NCI-H460 (cell line): Measurements from ENCODE around the gene CCDC159. TPM values are rescaled to one million over a fixed set of nuclear protein-coding genes. Genes with fewer than 3 reads are reported as not detected.

Experiments
- DNase-seq: peaks from one replicate; pipeline ENCODE4 v3.0.0-alpha.2; 2016; ENCODE audit warnings: low read depth; ENCODE audit errors: extremely low read depth
- total RNA-seq: library from RNA; depleted of rRNA; stranded (reverse); fragments of >200 nt; shearing (Covaris generic); gene quantifications from 2 replicates; pipeline ENCODE4 v1.2.3, GENCODE V29; 2014; rRNA removed

The CCDC159 gene
- total RNA-seq, 1 experiment from 2014 or later: 7.1 TPM

DNA sequence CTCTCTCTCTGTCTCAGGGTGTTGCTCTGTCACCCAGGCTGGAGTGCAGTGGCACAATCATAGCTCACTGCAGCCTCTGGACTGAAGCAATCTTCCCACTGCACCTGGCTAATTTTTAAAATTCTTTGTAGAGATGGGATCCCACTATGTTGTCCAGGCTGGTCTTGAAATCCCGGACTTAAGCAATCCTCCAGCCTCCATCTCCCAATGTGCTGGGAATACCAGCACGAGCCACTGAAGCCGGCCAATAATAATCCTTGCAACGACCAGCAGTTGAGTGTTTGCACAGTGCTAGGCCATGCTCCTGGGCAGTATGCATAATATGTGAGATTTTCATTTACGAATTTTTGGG, 38.4 kb downstream of the CCDC159 start:
- no peak for DNase-seq

DNA sequence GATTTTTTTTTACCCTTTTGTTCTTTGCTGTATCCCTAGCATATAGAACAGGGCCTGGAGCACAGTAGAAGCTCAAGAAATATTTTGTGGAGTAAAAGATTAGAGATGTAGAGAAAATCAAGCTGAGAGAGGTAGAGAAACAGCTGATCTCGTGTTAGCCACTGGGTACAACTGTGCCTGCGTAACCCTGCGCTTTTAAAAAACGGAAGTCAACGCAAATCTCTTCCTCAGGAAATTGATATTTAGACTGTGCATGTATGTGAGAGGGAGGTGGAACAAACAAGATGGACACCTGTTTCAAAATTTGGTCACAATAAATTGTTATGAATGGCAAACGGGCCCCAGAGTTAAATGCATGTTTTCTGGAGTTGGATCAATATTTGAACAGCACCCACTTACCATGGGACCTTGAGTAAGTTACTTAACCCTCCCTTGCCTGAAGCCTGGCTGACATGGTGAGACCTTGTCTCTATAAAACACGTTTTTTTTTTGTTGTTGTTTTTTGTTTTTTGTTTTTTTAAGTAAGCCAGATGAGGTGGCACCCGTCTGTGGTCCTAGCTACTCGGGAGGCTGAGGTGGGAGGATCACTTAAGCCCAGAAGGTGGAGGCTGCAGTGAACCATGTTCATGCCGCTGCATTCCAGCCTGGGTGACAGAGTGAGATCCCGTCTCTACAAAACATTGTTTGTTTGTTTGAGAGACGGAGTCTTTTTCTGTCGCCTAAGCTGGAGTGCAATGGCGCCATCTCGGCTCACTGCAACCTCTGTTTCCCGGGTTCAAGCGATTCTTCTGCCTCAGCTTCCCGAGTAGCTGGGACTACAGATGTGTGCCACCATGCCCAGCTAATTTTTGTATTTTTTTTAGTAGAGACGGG, 41.1 kb downstream of the CCDC159 start:
- no peak for DNase-seq

DNA sequence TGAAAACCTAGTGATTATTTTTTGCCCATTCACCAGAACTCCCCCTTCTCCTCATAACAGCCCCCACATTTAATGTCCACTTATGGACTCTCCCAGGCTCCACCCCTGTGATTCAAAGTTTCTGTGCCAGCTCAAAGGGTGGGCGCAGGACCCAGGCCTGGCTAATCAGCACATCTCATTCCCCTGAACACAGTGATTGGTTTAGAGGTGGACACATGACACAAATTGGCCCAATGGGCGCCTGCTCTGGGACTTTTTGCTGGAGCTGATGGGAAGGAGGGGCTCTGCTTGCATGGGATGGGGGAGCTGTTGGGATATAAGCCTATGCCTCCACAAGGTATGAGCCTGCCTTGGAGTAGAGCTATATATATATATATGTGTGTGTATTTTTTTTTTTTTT, 44.0 kb downstream of the CCDC159 start:
- no peak for DNase-seq

DNA sequence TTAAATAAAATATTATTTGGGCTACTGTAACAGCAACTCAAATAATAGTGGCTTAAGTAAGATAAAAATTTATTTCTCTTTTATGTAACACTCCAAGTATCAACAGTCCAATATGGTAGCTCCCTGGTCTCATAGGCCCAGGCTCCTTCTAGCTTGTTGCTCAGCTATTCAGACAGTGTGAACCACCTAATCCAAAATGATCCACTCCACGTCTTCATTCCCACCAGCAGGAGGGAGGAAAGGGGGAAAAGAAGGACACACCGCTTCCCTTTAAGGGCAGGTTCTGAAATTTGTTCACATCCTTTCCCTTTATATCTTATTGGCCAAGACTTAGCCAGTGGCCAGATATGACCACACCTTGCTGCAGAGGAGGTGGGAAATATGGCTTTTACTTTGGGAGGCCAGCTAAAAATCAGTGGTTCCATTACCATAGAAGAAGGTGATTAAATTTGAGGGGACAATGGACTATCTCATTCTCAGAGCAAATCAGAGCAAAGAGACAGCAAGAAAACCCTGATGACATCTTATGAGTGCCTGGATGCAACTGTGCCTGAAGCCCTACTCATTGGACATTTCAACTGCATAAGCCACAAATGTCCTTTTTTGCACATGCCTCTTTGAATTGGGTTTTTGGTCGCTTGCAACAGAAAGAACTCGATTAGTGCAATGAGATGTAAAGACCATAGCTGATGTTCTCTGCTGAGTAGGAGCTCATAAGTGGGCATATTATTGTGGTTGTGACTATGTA, 44.8 kb downstream of the CCDC159 start:
- DNase-seq: no peak

DNA sequence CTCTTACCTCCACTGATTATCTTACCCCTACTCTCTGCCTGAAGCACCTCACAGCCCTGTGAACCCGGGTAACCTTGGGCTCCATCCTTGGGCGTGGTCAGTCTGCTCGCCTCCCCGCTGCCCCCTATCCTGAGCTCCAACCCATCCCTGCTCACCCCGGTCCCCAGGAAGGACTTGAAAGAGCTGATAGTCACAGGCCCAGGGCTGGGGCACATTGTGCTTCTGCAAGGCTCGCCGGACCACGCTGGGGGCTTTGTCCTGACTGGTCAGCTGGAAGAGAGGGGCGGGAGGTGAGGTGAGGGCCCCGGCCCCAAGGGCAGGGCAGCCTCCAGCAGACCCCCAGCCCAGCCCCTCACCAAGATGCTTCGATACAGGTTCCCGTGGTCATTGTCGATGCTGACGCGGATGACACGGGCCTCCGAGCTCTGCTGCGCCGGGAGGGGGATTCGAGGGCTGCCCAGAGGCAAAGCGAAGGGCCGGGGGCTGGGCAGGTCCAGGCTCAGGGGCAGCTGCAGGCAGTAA, 50.8 kb downstream of the CCDC159 start:
- DNase-seq: no peak

DNA sequence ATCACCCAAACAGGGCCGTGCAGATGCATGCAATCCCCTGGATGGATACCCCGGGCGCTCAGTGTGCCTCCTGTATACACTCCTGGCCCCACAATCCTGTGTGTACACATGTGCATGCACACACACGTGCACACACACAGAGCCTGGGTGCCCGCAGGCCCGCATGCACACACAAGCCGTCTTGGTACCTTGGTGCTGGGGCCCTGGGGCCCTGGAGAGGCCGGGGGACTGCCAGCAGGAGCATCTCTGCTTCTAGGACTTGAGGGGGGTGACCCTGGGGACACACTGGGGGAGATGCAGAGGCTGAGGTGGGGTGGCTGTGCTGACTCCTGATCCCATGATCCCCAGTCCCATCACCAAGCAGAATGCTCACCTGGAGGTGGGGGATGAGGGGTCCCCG, 53.3 kb downstream of the CCDC159 start:
- no peak for DNase-seq

DNA sequence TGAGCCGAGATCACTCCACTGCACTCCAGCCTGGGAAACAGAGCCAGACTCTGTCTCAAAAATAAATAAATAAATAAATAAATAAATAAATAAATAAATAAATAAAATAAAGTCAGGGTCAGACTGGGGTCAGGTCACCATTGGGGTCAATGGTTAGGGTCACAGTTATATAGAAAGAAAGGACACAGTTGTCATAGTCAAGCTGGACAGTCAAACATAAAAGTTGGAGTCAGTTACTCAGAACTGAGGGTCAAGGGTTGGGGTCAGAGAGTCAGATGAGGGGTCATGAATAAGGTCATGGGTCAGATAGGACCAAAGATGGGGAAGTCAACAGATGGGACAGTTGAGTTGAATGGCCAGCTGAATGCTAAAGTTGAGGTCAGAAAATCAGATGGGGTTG, 54.5 kb downstream of the CCDC159 start:
- DNase-seq: no peak

DNA sequence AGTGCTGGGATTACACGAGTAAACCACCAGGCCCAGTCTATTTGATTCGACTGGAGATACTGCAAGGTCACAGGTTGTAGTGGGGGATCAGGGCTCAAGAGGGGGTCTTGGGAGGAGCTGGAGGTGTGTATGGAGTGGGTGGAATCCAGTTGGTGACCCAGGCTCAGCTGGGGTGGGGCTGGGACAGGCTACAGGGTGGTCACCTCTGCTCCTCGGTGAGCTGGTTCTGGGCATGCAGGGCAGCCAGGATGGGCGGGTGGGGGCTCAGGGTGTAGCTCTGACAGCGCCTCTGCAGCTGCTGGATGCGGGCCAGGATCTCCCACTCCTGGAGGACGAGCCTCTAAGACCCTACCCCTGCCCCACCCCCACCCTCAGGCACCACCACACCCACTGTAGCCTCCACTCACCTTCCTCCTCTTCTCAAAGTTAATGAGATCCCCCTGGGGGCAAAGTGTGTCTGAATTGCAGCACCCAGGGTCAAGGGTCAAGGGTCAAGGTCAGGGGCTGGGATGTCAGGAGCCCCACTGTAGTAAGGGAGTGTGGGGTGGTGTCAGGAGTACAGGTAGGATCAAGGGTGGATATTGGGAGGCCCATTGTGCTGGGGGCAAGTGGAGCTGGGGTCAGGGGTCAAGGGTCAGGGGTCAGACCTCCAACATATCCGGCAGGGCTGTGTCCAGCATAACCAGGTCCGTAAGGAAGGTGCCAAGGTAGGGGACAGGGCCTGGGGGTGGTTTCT, 55.7 kb downstream of the CCDC159 start:
- DNase-seq: no peak

Other genes starting within 250 kb of the CCDC159 start
- gene SPC24, start 190.7 kb upstream of the CCDC159 start, total RNA-seq: 13.9 and 17.1 TPM in 2 replicates
- 14.2 and 15.0 TPM in 2 replicates for gene KANK2, start 149.0 kb upstream of the CCDC159 start, total RNA-seq
- gene ANGPTL8, start 106.9 kb upstream of the CCDC159 start, total RNA-seq: not detected in 2 replicates
- 13.9 and 15.1 TPM in 2 replicates for gene DOCK6, start 84.0 kb upstream of the CCDC159 start, total RNA-seq
- gene TSPAN16, start 50.4 kb upstream of the CCDC159 start, total RNA-seq: not detected in 2 replicates
- 10.7 and 12.3 TPM in 2 replicates for gene RAB3D, start 6.9 kb upstream of the CCDC159 start, total RNA-seq
- 114 and 151 TPM in 2 replicates for gene TMEM205, start 251 bp upstream of the CCDC159 start, total RNA-seq
- 8.0 and 8.4 TPM in 2 replicates for gene PLPPR2, start 8.9 kb downstream of the CCDC159 start, total RNA-seq
- gene SWSAP1, start 28.1 kb downstream of the CCDC159 start, total RNA-seq: 0.66 and 1.4 TPM in 2 replicates
- gene EPOR, start 37.8 kb downstream of the CCDC159 start, total RNA-seq: 6.3 and 7.9 TPM in 2 replicates
- 7.3 and 8.6 TPM in 2 replicates for gene RGL3, start 72.8 kb downstream of the CCDC159 start, total RNA-seq
- 0.20 and 0.47 TPM in 2 replicates for gene ODAD3, start 88.6 kb downstream of the CCDC159 start, total RNA-seq
- 122 and 131 TPM in 2 replicates for gene PRKCSH, start 89.1 kb downstream of the CCDC159 start, total RNA-seq
- not detected in 2 replicates for gene ELAVL3, start 134.5 kb downstream of the CCDC159 start, total RNA-seq
- gene ZNF653, start 159.3 kb downstream of the CCDC159 start, total RNA-seq: 5.2 and 5.6 TPM in 2 replicates
- 37.3 and 40.3 TPM in 2 replicates for gene ECSIT, start 182.6 kb downstream of the CCDC159 start, total RNA-seq
- gene CNN1, start 192.3 kb downstream of the CCDC159 start, total RNA-seq: not detected in 2 replicates
- gene ELOF1, start 212.7 kb downstream of the CCDC159 start, total RNA-seq: 31.6 and 35.3 TPM in 2 replicates
- gene ACP5, start 231.1 kb downstream of the CCDC159 start, total RNA-seq: not detected in 2 replicates